ENCODE results near the gene SLC9A4. TPM values are rescaled to one million over a fixed set of nuclear protein-coding genes. Genes with fewer than 3 reads are reported as not detected.

The SLC9A4 gene
- total RNA-seq, 1 donor from 2014 or later = 0.11 TPM

- Mint-ChIP-seq H3K36me3 (ENCODE audit: low read depth) (no peaks in the 10 kb centered on the region), H3K9me3 (peaks cover 15% of the 10 kb centered on the region), H3K27me3 (peaks cover 4% of the 10 kb centered on the region), H3K27ac (no peak overlapping the region), H3K4me3 (no peak overlapping the region), H3K4me1 (peaks cover 10% of the 10 kb centered on the region)
- no peak for ATAC-seq (ENCODE audit: low read depth)
- TF ChIP-seq, protein P1, sequence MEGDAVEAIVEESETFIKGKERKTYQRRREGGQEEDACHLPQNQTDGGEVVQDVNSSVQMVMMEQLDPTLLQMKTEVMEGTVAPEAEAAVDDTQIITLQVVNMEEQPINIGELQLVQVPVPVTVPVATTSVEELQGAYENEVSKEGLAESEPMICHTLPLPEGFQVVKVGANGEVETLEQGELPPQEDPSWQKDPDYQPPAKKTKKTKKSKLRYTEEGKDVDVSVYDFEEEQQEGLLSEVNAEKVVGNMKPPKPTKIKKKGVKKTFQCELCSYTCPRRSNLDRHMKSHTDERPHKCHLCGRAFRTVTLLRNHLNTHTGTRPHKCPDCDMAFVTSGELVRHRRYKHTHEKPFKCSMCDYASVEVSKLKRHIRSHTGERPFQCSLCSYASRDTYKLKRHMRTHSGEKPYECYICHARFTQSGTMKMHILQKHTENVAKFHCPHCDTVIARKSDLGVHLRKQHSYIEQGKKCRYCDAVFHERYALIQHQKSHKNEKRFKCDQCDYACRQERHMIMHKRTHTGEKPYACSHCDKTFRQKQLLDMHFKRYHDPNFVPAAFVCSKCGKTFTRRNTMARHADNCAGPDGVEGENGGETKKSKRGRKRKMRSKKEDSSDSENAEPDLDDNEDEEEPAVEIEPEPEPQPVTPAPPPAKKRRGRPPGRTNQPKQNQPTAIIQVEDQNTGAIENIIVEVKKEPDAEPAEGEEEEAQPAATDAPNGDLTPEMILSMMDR (IDR thresholded peaks at IDR 0.05) = no peak
- POLR2A ChIA-PET = no interaction called here
- CTCF ChIA-PET = no interaction called here
- intact Hi-C loops (cut with micrococcal nuclease) = no loop called here
- no peak for DNase-seq
Observed at GRCh38 chr2:102582845-102583244, 109.8 kb downstream of the SLC9A4 start.

Other genes with a start within 250 kb of the SLC9A4 start
- gene IL1RL1, start 161.7 kb upstream of the SLC9A4 start, total RNA-seq = not detected in 2 replicates
- 1.7 and 2.2 TPM in 2 replicates for gene IL18R1, start 117.4 kb upstream of the SLC9A4 start, total RNA-seq
- 0.98 and 1.5 TPM in 2 replicates for gene IL18RAP, start 50.1 kb upstream of the SLC9A4 start, total RNA-seq
- gene SLC9A2, start 146.3 kb downstream of the SLC9A4 start, total RNA-seq = not detected in 2 replicates